GM19023 (cell line): ENCODE measurements around the gene FAM204A.

Source experiments
- ATAC-seq: cut with Tn5 transposase; IDR thresholded peaks from one replicate; pipeline ENCODE4 v1.9.1; 2021; ENCODE audit warnings: mild to moderate bottlenecking, moderate library complexity; ENCODE audit not compliant: unreplicated experiment

FAM204A gene

DNA sequence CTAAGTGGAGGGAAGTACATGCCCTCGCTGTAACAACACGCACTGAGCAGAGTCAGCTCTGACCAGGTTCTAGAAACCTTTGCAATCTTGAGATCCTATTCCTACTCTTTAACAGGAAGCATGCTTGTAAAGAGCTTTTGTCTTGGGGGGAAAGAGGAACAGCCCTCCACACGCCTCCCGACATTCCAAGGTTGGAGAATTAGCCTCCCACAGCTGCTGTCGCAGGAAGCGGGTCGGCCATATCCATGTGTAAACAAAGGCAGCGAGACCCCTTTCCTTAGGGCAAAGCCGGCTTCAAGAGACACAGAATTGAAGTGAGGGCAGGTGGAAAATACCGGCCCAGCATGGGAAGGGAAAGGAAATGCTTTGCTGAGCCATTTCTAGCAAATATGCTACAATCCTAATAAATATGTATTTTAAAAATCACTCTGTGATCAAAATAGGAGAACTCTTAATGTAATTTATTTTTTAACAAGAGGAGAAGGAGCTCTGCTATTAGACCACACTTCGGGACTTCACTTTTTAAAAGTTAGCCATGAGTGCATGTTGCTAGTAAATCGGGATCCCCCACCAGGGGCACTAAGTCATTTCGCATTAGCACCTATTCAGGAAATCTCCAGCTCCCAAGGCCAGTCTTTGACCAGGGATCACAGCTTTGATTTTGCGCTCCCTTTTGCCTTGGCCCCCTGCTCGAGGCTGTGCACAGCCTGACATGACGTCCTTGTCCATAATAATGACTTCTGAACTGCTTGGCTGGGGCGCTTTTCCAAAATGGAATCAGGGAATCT lies 55.9 kb downstream of the FAM204A start:
- no peak for ATAC-seq

DNA sequence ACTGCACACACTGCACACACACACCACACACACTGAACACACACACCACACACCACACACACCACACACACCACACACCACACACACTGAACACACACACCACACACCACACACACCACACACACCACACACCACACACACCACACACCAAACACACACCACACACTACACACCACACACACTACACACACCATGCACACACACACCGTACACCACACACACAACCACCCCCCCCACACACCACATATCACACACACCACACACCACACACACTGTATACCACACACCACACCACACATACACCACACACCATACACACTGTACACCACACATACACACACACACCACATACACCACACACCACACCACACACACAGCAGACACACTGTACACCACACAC lies 59.5 kb downstream of the FAM204A start:
- no peak for ATAC-seq

DNA sequence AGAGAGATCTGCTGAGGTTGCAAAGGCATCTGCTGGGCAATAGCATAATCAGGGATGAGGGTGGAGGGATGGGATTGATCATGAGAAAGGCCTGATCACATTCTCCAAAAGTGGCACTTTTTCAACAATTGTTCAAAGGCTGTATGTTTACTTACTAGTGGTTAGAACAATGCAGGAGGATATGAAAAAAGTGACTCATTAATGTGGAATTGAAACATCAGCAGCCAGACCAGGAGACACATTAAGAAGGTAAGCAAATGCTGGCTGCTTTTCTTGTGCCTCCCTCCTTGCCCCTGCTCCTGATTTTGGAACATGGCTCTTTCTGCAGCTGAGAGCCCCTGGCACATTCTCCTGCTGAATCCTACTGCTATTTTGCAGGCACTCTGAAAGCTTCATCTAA lies 63.5 kb downstream of the FAM204A start:
- ATAC-seq: no peak

DNA sequence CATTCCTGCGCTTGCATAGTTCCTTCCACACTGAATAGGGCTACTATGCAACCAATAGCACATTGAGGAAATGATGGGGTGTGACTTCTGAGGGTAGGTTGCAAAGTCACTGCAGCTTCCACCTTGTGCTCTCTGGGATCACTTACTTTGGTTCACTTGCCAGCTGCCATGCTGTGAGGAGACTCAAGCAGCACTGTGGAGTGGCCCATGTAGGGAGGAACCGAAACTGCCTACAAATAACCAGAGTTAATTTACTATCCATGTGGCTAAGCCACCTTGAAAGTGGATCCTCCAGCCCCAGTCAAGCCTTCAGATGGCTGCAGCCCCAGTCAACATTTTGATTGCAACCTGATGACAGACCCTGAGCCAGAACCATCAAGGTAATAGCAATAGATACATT lies 64.3 kb downstream of the FAM204A start:
- ATAC-seq: no peak

DNA sequence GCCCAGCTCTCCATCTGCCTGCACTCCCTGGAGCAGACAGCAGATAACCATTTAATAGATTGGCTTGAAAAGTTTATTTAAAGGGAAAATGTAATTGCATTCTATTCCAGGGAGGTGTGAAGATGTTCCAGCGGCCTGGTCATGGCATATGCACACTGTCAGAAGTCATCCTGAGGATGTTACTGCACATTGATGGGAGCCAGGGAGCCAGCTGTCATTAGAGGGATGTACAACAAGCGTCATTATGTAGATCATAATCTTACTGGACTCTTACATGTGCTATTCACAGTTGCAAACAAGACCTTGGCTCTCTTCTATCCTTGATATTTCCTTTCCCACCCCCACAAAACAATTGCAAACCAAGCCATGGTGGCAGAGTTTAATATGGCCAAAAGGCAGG lies 65.4 kb downstream of the FAM204A start:
- ATAC-seq: no peak

DNA sequence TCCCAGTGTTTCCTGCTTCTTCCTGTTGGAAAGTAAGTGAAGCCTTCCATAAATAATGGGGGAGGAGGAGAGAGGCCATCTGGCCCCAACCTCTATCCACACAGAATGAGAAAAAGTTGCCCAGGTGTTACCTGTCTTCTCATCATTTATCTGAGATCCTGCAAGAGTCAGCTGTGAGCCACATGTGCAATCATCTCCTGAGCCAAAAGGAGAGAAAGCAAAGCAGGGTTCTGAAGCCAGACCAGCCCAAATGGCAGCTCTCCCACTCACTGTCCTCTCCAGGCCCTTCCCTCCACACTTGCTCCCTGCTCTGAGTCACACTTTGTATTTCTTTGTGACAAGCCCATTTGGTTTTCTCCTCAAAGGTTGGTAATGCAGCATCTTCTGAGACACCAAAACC lies 65.9 kb downstream of the FAM204A start:
- ATAC-seq: no peak

DNA sequence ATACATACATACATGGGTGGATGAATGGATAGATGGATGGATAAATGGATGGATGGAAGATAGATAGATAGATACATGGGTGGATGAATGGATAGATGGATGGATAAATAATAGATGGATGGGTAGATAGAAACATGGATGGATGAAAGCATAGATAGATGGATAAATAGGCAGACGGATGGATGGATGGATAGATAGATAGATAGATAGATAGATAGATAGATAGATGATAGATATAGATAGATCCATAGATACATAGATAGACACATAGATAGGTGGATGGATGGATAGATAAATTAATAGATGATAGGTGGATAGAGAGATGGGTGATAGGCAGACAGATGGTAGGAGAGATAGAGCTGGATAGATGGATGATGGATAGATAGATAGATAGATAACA lies 68.5 kb downstream of the FAM204A start:
- no peak for ATAC-seq

DNA sequence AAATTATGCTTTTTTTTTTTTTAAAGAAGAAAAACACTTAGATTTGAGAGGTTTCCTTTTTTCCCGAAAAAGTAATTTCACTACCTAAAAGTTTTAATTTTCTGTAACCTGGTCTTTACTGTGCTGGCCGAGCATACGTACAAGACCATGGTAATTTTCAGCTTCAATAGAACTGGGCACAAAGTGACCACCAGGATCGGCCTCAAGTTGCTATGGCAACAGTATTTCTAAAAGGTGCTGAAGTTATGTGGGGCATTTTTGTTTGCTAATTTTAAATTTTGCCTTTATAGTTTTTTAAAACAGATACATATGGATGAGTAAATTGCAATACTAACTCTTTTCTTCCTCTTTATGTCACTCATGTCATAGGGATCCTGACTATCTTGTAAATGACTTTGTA lies 69.4 kb downstream of the FAM204A start:
- ATAC-seq: no peak

DNA sequence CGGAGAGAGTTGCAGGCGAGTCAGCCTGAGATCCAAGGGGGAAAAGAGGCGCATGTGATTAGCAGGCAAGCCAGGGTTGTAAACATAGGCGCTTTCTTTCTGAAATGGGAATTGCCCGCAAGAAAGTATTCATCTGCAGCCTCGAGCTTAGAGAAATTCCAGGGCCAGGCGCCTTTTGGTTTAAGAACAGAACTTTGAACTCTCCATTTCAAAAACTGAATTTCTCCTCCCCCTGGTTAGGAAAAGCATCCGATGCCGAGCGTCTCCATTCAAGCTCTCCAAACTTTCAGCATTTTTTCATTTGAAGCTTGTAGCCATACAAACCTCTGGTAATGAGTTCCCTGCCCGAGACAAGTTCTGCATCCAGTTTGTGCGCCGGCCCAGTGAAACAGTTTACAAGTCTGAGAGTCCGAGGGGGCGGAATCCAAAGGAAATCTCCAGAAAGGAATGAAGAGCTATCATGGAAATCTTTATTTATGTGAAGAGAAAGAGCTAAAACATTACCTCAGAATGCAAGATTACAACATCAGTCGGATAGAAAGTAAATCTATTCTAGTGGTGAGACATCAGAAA lies 69.9 kb downstream of the FAM204A start:
- no peak for ATAC-seq

DNA sequence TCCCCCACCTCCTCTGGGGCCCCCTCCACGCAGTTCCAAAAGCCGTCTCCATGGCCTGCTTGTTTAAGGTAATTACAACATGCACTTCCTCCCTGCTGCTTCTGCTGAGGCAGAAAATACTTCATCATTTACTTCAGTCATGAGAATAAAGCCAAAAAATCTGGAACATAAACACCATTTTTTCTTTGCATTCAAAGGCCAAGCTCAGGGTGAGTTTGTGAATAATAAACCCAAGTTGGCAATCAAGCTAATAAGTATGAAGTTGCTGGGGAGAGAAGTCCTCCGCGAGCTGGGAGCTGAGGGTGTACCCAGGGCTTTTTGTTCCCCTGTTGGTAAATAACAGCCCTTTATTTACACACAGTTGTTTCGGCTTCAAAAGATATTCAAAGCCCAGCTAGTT lies 70.5 kb downstream of the FAM204A start:
- ATAC-seq: no peak

DNA sequence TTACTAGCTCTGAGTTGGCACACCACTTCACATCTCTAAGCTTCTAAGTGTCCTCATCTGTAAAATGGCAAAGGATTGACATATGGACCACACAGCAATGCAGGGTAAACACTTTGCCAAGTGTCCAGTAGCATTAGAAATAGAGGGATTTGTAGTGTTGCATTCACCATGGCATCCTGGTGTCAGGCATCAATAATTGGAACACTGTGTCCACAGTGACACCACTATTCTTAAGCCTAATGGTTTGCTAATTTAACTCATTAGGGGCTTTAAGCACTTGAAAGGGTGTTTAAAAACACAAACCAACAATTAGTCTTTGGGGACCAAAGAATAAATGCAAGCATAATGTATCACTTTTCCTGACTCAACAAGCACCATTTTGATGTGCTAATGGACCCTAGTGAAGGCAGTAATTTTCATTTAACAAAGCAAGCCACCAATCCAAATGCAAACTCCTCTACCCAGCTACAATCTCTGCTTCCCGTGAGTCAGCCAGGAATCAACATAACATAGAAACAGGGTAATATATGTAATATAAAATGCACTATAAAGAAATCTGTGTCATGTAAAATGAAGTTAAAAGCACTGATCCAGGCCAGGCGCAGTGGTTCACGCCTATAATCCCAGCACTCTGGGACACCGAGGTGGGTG lies 75.9 kb downstream of the FAM204A start:
- ATAC-seq: no peak

DNA sequence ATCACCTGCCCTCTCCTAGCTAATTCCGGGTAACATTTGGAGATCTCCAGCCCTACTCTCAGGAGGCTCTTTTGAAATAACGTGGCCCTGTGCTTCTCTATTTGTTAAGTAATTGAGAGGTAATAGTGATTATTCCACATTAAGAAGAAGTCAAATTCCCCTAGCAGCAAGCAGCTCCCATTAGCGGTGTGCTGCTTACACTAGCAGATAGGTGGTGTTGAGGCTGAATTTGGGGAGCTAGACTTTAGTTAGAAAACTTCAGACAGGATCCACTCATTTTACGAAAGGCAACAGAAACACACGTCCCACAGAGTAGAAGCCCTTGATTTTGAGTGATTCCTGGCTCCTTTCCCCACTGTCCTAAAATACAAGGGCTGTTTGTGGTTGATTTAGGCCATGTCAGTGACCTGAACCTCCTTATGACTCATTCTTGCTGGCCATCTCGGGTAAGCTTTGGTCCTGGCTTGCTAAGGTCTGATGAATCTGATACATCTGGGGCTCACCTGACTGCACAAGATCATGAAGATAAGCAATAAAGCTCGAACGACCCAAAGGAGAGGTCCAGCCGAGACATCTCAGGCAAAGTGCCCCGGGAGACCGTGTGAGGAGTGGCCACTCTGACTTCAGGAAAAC lies 77.2 kb downstream of the FAM204A start:
- no peak for ATAC-seq

DNA sequence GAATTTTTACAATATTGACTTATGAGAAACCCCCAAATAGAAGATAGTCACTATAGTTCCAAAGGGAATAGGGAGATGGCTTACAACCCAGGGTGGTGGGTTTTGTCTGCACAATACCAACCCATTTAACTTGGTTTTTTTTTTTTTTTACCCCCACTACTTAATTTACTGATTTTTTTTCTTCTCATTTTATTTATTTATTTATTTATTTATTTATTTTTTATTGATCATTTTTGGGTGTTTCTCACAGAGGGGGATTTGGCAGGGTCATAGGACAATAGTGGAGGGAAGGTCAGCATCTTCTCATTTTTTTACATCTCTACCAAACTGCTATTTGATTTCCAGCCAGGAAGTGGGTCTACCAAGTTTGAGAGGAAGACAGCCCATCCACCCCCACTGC lies 77.9 kb downstream of the FAM204A start:
- no peak for ATAC-seq

DNA sequence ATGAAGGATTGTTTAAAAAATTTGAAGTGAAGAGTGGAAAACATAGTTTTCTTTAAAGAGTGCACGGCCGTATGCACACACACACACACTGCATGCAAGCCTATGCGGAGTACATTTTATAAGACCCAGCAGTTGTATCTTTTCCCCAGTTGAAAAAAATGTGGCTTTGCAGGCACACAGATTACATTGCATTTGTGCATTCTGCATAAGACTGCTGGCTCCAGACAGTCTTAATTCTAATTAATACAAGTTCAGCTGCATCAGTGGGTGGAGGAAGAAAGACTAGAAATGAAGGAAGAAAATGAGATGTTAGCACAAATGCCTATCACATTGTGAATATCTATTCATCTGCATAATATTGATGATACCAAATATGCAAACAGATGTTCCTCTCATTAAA lies 79.6 kb downstream of the FAM204A start:
- ATAC-seq: no peak

DNA sequence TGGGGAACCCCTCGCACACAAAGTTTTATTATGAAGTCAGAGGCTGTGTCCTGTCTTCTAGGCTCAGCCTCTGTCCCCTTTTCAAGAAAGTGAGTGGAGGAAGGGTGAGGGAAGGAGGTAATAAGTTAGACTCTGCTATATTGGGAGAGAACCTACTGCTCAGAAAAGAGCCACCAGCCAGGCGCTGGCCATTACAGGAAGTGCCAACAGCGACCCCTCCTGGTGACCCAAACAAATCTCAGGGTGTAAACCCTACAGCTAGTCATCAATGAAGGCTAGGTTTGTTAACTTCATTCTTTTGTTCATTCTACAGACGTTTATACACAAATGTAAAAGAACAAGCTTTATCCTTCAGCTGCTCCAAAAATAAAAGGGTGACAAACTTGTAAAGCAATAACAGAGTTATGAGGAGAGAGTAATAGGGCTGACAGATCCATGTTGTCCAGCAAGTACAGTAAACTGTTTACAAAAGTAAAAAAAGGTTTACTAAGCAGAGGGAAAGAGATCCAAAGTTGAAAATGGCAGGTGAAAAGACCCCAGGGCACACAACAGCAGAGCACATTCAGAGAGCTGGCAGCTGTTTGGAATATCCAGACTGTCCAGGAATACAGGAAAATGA lies 82.7 kb downstream of the FAM204A start:
- no peak for ATAC-seq

DNA sequence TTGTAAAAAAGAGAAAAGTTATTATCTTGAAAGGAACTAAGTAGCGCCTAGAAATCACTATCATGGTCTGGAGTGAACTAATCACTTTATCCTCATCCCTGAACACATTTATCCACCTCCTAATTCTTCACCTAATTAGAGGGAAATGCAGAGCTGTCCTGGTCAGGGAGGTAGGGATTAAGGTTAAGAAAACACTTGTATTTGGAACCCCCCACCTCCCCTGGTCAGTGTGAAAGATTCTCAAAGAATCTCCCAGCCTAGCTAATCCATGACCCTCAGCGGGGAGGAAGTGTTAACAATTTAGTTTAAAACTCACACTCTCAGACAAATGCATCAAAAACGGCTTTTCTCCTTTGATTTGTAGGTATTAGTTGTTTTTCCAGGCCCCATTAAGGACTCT lies 83.8 kb downstream of the FAM204A start:
- ATAC-seq: no peak

DNA sequence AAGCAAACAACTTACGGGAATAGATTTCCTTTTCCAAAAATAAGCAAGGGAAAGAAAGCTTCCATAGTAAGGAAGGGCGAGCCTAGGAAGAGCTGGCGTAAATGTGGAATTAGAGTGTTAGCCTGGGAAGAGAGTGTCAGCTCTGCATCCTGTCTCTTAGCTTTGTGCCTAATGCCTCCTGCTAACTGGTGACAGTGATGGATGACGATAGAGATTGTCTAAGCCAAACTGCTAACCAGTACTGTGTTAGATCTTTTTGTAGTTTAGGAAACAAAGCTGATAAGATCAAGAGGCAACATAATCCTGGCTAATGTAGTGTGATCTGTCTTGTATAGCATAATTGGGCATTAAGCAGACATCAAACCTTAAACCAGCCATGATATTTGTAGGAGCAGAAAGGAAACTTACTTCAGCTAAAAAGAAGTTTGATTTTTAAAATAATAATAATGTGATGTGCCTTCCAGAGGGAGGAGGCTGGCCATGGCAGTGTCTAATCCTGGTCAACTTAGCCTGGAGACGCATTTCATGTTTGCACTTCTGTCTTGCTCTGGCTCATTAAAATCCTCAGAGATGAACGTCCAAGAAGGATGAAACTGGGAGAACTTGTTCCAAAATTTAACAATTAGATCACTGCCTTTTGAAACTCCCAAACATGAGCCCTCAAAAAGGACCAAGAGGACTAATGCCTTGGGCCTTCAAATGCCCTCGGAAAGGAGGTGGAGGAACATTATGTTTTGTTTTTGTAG lies 85.1 kb downstream of the FAM204A start:
- no peak for ATAC-seq

DNA sequence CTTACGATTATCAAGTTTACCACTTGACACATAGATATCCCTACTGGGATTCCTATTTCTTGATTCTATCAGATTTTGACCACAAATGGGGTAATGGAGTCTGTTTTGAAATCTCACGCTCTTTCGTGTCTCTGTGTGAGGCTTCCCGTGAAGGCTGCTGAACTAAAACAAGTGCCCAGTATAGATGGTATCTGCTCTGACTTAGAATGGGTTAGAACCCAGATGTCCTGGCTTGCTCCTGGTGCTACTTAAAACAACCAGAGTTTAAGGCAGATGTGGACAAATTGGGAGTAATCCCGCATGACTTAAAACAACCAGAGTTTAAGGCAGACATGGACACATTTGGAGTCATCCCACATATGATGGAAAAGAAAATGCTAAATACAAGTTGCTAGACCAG lies 85.9 kb downstream of the FAM204A start:
- no peak for ATAC-seq

DNA sequence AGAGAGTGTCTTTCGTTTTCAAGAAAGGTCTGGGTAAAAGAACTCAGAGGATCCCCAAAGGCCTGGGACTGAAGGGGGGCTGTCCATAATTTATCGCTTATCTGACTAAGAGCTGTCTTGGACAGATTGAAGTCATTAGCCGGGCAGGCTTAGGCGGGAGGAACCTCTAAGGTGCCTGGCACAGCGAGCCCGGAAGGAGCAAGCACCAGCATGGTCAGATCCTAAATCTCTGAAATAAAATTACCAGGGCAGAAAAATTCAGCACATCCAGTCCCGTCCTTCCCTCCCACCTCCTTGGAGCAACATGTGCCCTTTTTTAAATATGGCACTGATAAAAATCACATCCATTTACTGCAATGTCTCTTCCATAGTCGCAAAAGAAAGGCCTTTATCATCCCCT lies 86.8 kb downstream of the FAM204A start:
- no peak for ATAC-seq

DNA sequence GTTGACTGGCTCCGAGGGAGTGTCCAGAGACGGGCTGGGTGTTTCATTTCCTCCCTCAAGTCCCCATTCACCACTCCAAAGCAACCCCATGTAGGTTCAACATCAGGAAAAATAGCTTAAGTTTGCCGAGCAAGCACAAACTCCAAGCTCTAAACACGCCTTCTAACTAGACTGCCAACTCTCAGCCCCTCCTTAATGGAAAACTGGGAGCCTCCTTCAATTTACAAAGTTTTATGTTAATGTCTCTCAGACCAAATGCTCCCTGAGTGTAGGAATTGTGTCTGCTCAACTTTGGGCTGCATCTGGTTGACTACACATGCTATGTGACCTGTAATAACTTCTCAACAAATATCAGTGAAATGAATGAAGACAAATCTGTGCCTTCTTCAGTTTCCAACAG lies 87.5 kb downstream of the FAM204A start:
- no peak for ATAC-seq

DNA sequence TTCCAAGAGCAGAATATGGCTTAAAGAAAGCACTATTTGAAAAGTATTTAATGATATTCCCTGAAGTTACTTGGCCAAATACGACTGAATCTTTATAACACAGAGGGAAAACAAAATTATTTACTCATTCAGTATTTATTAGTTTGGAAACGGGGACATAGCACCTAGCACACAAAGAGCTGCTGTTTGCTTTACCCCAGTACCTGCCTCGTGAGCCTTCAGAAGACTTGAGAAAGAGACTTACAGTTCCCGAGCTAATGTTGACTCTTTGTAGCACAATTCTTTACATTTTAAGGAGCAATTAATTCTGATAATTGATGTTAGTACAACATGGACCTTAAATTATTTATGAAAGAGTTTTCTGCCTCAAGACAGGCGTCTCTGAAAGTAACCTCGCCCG lies 88.7 kb downstream of the FAM204A start:
- ATAC-seq: no peak
